Breast epithelium (tissue), 4 donors: ENCODE measurements around the gene ZMYND12. TPM values are rescaled to one million over a fixed set of nuclear protein-coding genes. Genes with fewer than 3 reads are reported as not detected.

ENCODE experiments used
- DNase-seq, 2 donors: peaks; one replicate each; pipeline ENCODE4 v3.0.0-alpha.2; 2019; ENCODE audit warnings: low spot score in 2 of 2
- H3K27ac ChIP-seq, 2 donors: fragments of 200-600 bp; sonication (generic) in 1 of 2; one replicate each; pipeline ENCODE4 v1.5.1; 2016 to 2019; ENCODE audit warnings: mild to moderate bottlenecking in 1 of 2
- H3K27me3 ChIP-seq, 2 donors: fragments of 200-600 bp; sonication (generic) in 1 of 2; one replicate each; pipeline versions ENCODE4 v1.5.1 to v1.6.0; 2017 to 2019; ENCODE audit warnings: control low read depth in 1 of 2, mild to moderate bottlenecking in 1 of 2
- H3K36me3 ChIP-seq: fragments of 200-600 bp; one replicate; pipeline ENCODE4 v1.5.1; 2019
- H3K4me1 ChIP-seq, 2 donors: fragments of 200-600 bp; sonication (generic); one replicate each; pipeline ENCODE4 v1.5.1; 2016 to 2019; ENCODE audit warnings: control low read depth in 1 of 2
- H3K4me3 ChIP-seq, 3 donors: fragments of 200-600 bp; sonication (generic); 1 replicate in 2 of 3; 2 replicates in 1 of 3; pipeline ENCODE4 v1.5.1; 2016 to 2019; ENCODE audit warnings: mild to moderate bottlenecking in 3 of 3, moderate library complexity in 2 of 3
- H3K9me3 ChIP-seq, 2 donors: fragments of 200-600 bp; sonication (generic) in 1 of 2; one replicate each; pipeline ENCODE4 v1.5.1; 2016 to 2019; ENCODE audit warnings: control low read depth in 1 of 2
- POLR2A ChIP-seq: fragments of 450-650 bp; IDR thresholded peaks from one replicate; pipeline ENCODE4 v1.6.1; 2016; ENCODE audit warnings: antibody characterized with exemption, mild to moderate bottlenecking, moderate library complexity
- POLR2AphosphoS5 ChIP-seq, 3 donors: sonication (generic); formaldehyde crosslinking; IDR thresholded peaks; one replicate each; pipeline ENCODE4 v1.6.1; 2017; ENCODE audit warnings: antibody characterized with exemption in 3 of 3
- intact Hi-C: fragments of 100-400 bp; cut with DNase I; formaldehyde crosslinking; loops from one replicate; pipeline ENCODE4 v1.15.1; 2023; ENCODE audit warnings: low total_unique reads
- total RNA-seq, 3 donors: library from RNA; depleted of rRNA; stranded (reverse); fragments of >200 nt; gene quantifications; one replicate each; pipeline ENCODE4 v1.1.0, GENCODE V29; 2016
- TF ChIP-seq, protein P1 (sequence below), 3 donors: fragments of 450-650 bp; IDR thresholded peaks; one replicate each; pipeline ENCODE4 v1.5.1; 2016 to 2017; ENCODE audit warnings: antibody characterized with exemption in 3 of 3, mild to moderate bottlenecking in 3 of 3, moderate library complexity in 3 of 3

The ZMYND12 gene
- total RNA-seq, 3 donors from 2014 or later = 1.3 to 4.6 (median 3.8) TPM

DNA sequence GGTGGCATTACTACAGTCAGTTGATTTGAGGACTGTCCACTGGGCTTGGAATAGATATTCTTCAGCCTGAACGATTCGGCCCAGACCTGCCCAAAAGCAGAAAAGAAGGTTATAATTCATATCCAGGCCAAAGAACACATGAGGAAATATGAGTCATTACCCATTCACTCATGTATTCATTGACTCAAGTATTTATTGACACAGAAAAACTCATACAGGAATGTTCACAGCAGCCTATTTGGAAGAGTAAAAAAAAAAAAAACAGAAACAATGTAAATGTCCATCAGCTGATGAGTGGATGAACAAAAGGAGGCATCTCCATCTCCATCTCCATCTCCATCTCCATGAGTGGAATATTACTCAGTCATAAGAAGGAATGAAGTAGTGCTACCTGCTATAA is 15.9 kb downstream of the ZMYND12 start:
- Histone ChIP-seq H3K27ac (no peak overlapping the region), H3K36me3 (no peaks in the 10 kb centered on the region), H3K9me3 (no peaks in the 10 kb centered on the region), H3K4me3 (no peak overlapping the region), H3K4me1 (no peaks in the 10 kb centered on the region), H3K27me3 (no peaks in the 10 kb centered on the region)
- intact Hi-C loops = loop anchor here (5.0 kb wide), 2 partner anchors 568 to 638 kb away; no protein-coding TSS in a partner anchor
- no peak for DNase-seq
- TF ChIP-seq, protein P1, sequence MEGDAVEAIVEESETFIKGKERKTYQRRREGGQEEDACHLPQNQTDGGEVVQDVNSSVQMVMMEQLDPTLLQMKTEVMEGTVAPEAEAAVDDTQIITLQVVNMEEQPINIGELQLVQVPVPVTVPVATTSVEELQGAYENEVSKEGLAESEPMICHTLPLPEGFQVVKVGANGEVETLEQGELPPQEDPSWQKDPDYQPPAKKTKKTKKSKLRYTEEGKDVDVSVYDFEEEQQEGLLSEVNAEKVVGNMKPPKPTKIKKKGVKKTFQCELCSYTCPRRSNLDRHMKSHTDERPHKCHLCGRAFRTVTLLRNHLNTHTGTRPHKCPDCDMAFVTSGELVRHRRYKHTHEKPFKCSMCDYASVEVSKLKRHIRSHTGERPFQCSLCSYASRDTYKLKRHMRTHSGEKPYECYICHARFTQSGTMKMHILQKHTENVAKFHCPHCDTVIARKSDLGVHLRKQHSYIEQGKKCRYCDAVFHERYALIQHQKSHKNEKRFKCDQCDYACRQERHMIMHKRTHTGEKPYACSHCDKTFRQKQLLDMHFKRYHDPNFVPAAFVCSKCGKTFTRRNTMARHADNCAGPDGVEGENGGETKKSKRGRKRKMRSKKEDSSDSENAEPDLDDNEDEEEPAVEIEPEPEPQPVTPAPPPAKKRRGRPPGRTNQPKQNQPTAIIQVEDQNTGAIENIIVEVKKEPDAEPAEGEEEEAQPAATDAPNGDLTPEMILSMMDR (IDR thresholded peaks at IDR 0.05) = no peak
- no peak for TF ChIP-seq POLR2AphosphoS5 (IDR thresholded peaks at IDR 0.05)
- no peak for TF ChIP-seq POLR2A

DNA sequence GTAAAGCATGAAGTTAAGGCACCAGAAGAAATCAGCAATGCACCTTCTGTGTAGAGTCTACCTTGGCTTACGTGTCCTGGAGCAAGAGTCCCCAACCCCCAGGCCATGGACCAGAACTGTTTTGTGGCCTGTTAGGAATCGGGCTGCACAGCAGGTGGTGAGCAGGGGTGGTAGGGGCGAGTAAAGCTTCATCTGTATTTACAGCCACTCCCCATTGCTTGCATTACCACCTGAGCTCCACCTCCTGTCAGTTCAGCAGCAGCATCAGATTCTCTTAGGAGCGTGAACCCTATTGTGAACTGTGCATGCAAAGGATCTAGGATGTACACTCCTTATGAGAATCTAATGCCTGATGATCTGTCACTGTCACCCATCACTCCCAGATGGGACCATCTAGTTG is 21.5 kb downstream of the ZMYND12 start:
- no peaks in the 10 kb centered on the region for H3K9me3 ChIP-seq
- no peaks in the 10 kb centered on the region for H3K4me1 ChIP-seq
- H3K27me3 ChIP-seq = no peaks in the 10 kb centered on the region
- DNase-seq = no peak
- H3K27ac ChIP-seq = no peak overlapping the region
- intact Hi-C loops = no loop called here
- H3K36me3 ChIP-seq = no peaks in the 10 kb centered on the region
- H3K4me3 ChIP-seq = no peak overlapping the region
- TF ChIP-seq POLR2A = no peak
- no peak for TF ChIP-seq POLR2AphosphoS5 (IDR thresholded peaks at IDR 0.05)
- TF ChIP-seq, protein P1 (IDR thresholded peaks at IDR 0.05) = no peak

- TF ChIP-seq POLR2AphosphoS5 (IDR thresholded peaks at IDR 0.05) = no peak
- TF ChIP-seq, protein P1 (IDR thresholded peaks at IDR 0.05) = no peak
- no peak for TF ChIP-seq POLR2A
- H3K36me3 ChIP-seq = no peaks in the 10 kb centered on the region
- H3K4me3 ChIP-seq = no peak overlapping the region
- no peak for DNase-seq
- intact Hi-C loops = no loop called here
- H3K27ac ChIP-seq = no peak overlapping the region
- H3K9me3 ChIP-seq = no peaks in the 10 kb centered on the region
- H3K27me3 ChIP-seq = no peaks in the 10 kb centered on the region
- no peaks in the 10 kb centered on the region for H3K4me1 ChIP-seq
These were observed 22.5 kb downstream of the ZMYND12 start for GRCh38 chr1:42433369-42433768.

GRCh38 chr1:42432714-42433113 is 23.1 kb downstream of the ZMYND12 start:
- Histone ChIP-seq H3K27ac (no peak overlapping the region), H3K27me3 (no peaks in the 10 kb centered on the region), H3K4me1 (no peaks in the 10 kb centered on the region), H3K9me3 (no peaks in the 10 kb centered on the region), H3K36me3 (no peaks in the 10 kb centered on the region), H3K4me3 (no peak overlapping the region)
- TF ChIP-seq, protein P1 (IDR thresholded peaks at IDR 0.05) = no peak
- TF ChIP-seq POLR2A (no peak), POLR2AphosphoS5 (IDR thresholded peaks at IDR 0.05) (no peak)
- no peak for DNase-seq
- intact Hi-C loops = no loop called here

GRCh38 chr1:42431514-42431913 is 24.3 kb downstream of the ZMYND12 start:
- Histone ChIP-seq H3K4me1 (no peaks in the 10 kb centered on the region), H3K36me3 (no peaks in the 10 kb centered on the region), H3K9me3 (no peaks in the 10 kb centered on the region), H3K27ac (no peak overlapping the region), H3K27me3 (no peaks in the 10 kb centered on the region), H3K4me3 (no peak overlapping the region)
- intact Hi-C loops = no loop called here
- no peak for TF ChIP-seq POLR2AphosphoS5 (IDR thresholded peaks at IDR 0.05)
- TF ChIP-seq, protein P1 (IDR thresholded peaks at IDR 0.05) = no peak
- no peak for TF ChIP-seq POLR2A
- DNase-seq = no peak
